Osteoblast (primary cell): ENCODE measurements around the gene SLC12A2. TPM values are rescaled to one million over a fixed set of nuclear protein-coding genes. Genes with fewer than 3 reads are reported as not detected.

Experiments
- DNase-seq: peaks from one replicate; pipeline ENCODE4 v3.0.0; 2011; ENCODE audit warnings: low spot score, mixed read lengths; ENCODE audit not compliant: insufficient read length; ENCODE audit errors: missing footprints
- H2AFZ ChIP-seq: 2 replicates; pipeline ENCODE4 v1.6.0; 2011; ENCODE audit warnings: mild to moderate bottlenecking, low read length
- H3K27ac ChIP-seq: 2 replicates; pipeline ENCODE4 v1.5.1; 2011; ENCODE audit warnings: mild to moderate bottlenecking, low read depth, low read length, moderate library complexity
- H3K27me3 ChIP-seq: 2 replicates; pipeline ENCODE4 v1.6.0; 2012; ENCODE audit warnings: mild to moderate bottlenecking, control low read depth, inconsistent platforms, low read length, moderate library complexity; ENCODE audit not compliant: insufficient read depth
- H3K36me3 ChIP-seq: 2 replicates; pipeline ENCODE4 v1.5.1; 2011; ENCODE audit warnings: mild to moderate bottlenecking, low read length, control low read depth, moderate library complexity; ENCODE audit not compliant: insufficient read depth
- H3K4me1 ChIP-seq: 2 replicates; pipeline ENCODE4 v1.5.1; 2011; ENCODE audit warnings: mild to moderate bottlenecking, low read length, control low read depth, moderate library complexity; ENCODE audit not compliant: insufficient read depth
- H3K4me2 ChIP-seq: 2 replicates; pipeline ENCODE4 v1.6.0; 2011; ENCODE audit warnings: mild to moderate bottlenecking, low read length; ENCODE audit not compliant: insufficient read depth
- H3K4me3 ChIP-seq: fragments of 200-600 bp; sonication (generic); 3 replicates; pipeline ENCODE4 v1.5.1; 2012; ENCODE audit warnings: mild to moderate bottlenecking, low read length, inconsistent platforms; ENCODE audit not compliant: insufficient read depth
- H3K79me2 ChIP-seq: 2 replicates; pipeline ENCODE4 v1.6.0; 2012; ENCODE audit warnings: mild to moderate bottlenecking, low read length, control low read depth, inconsistent platforms; ENCODE audit not compliant: insufficient read depth
- H3K9me3 ChIP-seq: 2 replicates; pipeline ENCODE4 v1.5.1; 2011; ENCODE audit warnings: low read depth, low read length, control low read depth
- H4K20me1 ChIP-seq: 2 replicates; pipeline ENCODE4 v1.6.0; 2012; ENCODE audit warnings: mild to moderate bottlenecking, low read length, control low read depth; ENCODE audit not compliant: insufficient read depth
- total RNA-seq: library from RNA; depleted of rRNA; stranded (reverse); fragments of >200 nt; gene quantifications from 2 replicates; pipeline ENCODE4 v1.2.3, GENCODE V29; 2012
- TF ChIP-seq, protein P1 (sequence below): IDR thresholded peaks from 2 replicates; pipeline ENCODE4 v1.5.1; 2011; ENCODE audit warnings: mild to moderate bottlenecking, low read depth, low read length, moderate library complexity; ENCODE audit errors: extremely low read depth

Gene SLC12A2
- total RNA-seq, 1 donor, result 25.3 TPM

DNA sequence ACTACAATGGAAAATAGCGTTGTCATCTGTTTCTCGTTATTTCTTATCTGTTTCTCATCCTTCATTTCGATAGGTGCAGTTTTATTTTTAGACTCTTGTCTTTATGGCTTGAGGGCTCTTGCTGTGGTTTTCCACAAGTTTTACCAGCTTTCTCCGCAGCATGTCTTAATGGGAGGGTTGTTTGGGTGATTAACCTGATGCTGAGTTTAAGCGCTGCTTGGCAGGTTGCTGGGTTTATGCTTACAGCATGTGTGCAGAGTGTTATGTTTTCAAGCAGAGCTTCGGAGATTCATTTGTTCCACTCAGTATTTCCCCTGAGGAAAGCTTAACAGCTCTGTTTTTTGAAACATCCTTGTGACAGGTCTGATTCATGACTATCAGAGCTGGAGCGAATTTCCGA lies 154.0 kb downstream of the SLC12A2 start:
- Histone ChIP-seq H3K4me2 (no peak overlapping the region), H3K4me1 (peaks cover 15% of the 10 kb centered on the region)

More for the DNA sequence above, 154.0 kb downstream of the SLC12A2 start:
- DNase-seq, result no peak
- Histone ChIP-seq H3K36me3 (no peaks in the 10 kb centered on the region), H4K20me1 (no peaks in the 10 kb centered on the region), H3K4me3 (no peak overlapping the region), H3K9me3 (no peaks in the 10 kb centered on the region), H2AFZ (no peak overlapping the region), H3K27ac (no peak overlapping the region), H3K27me3 (peaks cover 4% of the 10 kb centered on the region), H3K79me2 (no peaks in the 10 kb centered on the region)
- TF ChIP-seq, protein P1, sequence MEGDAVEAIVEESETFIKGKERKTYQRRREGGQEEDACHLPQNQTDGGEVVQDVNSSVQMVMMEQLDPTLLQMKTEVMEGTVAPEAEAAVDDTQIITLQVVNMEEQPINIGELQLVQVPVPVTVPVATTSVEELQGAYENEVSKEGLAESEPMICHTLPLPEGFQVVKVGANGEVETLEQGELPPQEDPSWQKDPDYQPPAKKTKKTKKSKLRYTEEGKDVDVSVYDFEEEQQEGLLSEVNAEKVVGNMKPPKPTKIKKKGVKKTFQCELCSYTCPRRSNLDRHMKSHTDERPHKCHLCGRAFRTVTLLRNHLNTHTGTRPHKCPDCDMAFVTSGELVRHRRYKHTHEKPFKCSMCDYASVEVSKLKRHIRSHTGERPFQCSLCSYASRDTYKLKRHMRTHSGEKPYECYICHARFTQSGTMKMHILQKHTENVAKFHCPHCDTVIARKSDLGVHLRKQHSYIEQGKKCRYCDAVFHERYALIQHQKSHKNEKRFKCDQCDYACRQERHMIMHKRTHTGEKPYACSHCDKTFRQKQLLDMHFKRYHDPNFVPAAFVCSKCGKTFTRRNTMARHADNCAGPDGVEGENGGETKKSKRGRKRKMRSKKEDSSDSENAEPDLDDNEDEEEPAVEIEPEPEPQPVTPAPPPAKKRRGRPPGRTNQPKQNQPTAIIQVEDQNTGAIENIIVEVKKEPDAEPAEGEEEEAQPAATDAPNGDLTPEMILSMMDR, result no peak
